GM12878 (cell line): ENCODE results near the gene COL23A1. TPM values are rescaled to one million over a fixed set of nuclear protein-coding genes. Genes with fewer than 3 reads are reported as not detected.

Experiments
- ATAC-seq: fragments of 200-7000 bp; cut with Tn5 transposase; 3 replicates; pipeline ENCODE4 v1.9.1; 2020; ENCODE audit warnings: mild to moderate bottlenecking, moderate library complexity
- BruUV-seq: library from RNA; stranded (reverse); fragments of 400-500 nt; replicated peaks from 2 replicates; lab custom pipeline; 2021; lab: Mats Ljungman, UMichigan
- CTCF ChIA-PET: fragments of 300-600 bp; sonication (Branson Sonifier 250); formaldehyde crosslinking; extraction: SDS; loops from one replicate; lab custom pipeline; 2021; ENCODE audit warnings: inconsistent platforms; lab: Yijun Ruan, JAX
- POLR2A ChIA-PET: fragments of 350-600 bp; formaldehyde crosslinking; extraction: SDS; loops from one replicate; lab custom pipeline; 2021; ENCODE audit warnings: inconsistent platforms; lab: Charles Lee
- RAD21 ChIA-PET: fragments of 300-600 bp; sonication (Branson Sonifier 250); formaldehyde crosslinking; loops from one replicate; lab custom pipeline; 2023; ENCODE audit warnings: antibody characterized with exemption; ENCODE audit not compliant: unreplicated experiment; lab: Charles Lee
- SMC1A ChIA-PET: fragments of 300-600 bp; sonication (Branson Sonifier 250); formaldehyde crosslinking; loops from one replicate; lab custom pipeline; 2023; ENCODE audit not compliant: unreplicated experiment, uncharacterized antibody; lab: Charles Lee
- DNase-seq: peaks from one replicate; pipeline ENCODE4 v3.0.0-alpha.2; 2011; ENCODE audit warnings: low read depth, low spot score
- FAIRE-seq: peaks from 3 replicates; lab custom pipeline; 2011; peaks lifted over from hg19 to GRCh38; lab: Jason Lieb, UNC
- H2AFZ ChIP-seq: 2 replicates; pipeline ENCODE4 v1.6.0; 2011; ENCODE audit warnings: low read depth, low read length, control low read depth; ENCODE audit not compliant: control insufficient read depth
- H3K27ac ChIP-seq: 2 replicates; pipeline ENCODE4 v1.5.1; 2011; ENCODE audit warnings: control low read depth; ENCODE audit not compliant: control insufficient read depth, insufficient read depth
- H3K27me3 ChIP-seq, 2 experiments: replicated peaks in 1 of 2; 2 replicates each; pipeline versions ENCODE4 v1.6.0 to v1.6.1; 2011; ENCODE audit warnings: low read length in 1 of 2; ENCODE audit not compliant: control insufficient read depth in 2 of 2, insufficient read depth in 2 of 2
- H3K36me3 ChIP-seq, 2 experiments: 2 replicates each; pipeline ENCODE4 v1.5.1; 2011; ENCODE audit warnings: low read length in 1 of 2; ENCODE audit not compliant: control insufficient read depth in 2 of 2, insufficient read depth in 2 of 2
- H3K4me1 ChIP-seq: 2 replicates; pipeline ENCODE4 v1.6.1; 2011; ENCODE audit warnings: mild to moderate bottlenecking, low read length, moderate library complexity, mixed read lengths; ENCODE audit not compliant: control insufficient read depth, insufficient read depth
- H3K4me2 ChIP-seq: 2 replicates; pipeline ENCODE4 v1.6.0; 2011; ENCODE audit warnings: control low read depth; ENCODE audit not compliant: control insufficient read depth, insufficient read depth
- H3K4me3 ChIP-seq: fragments of 200-600 bp; sonication (generic); 2 replicates; pipeline ENCODE4 v1.5.1; 2016
- H3K79me2 ChIP-seq: 2 replicates; pipeline ENCODE4 v1.6.0; 2011; ENCODE audit warnings: low read length; ENCODE audit not compliant: control insufficient read depth, insufficient read depth
- H3K9ac ChIP-seq: 2 replicates; pipeline ENCODE4 v1.8.0; 2011; ENCODE audit warnings: low read length, control low read depth, mixed read lengths; ENCODE audit not compliant: control insufficient read depth, insufficient read depth
- H3K9me3 ChIP-seq: replicated peaks from 3 replicates; pipeline ENCODE4 v1.5.1; 2011; ENCODE audit warnings: mild to moderate bottlenecking, low read length; ENCODE audit not compliant: control insufficient read depth, insufficient read depth
- H4K20me1 ChIP-seq: 2 replicates; pipeline ENCODE4 v1.6.0; 2011; ENCODE audit not compliant: control insufficient read depth, insufficient read depth
- CUX1 ChIP-seq: IDR thresholded peaks from 2 replicates; pipeline ENCODE4 v1.6.1; 2012; ENCODE audit warnings: improper control_type of control experiment, low read depth, low read length; ENCODE audit not compliant: insufficient replicate concordance
- EGR1 ChIP-seq, 2 experiments: IDR thresholded peaks; 1 replicate in 1 of 2; 2 replicates in 1 of 2; pipeline ENCODE4 v1.6.1; 2011 to 2012; ENCODE audit warnings: low read depth in 2 of 2, low read length in 2 of 2, borderline replicate concordance in 1 of 2, mild to moderate bottlenecking in 1 of 2, moderate library complexity in 1 of 2
- GABPA ChIP-seq: IDR thresholded peaks from 2 replicates; pipeline ENCODE4 v1.6.1; 2014; ENCODE audit warnings: antibody characterized with exemption, low read depth, mild to moderate bottlenecking, inconsistent platforms
- GATAD2B ChIP-seq: fragments of 450-650 bp; conservative IDR thresholded peaks from 2 replicates; pipeline ENCODE4 v1.6.1; 2017; ENCODE audit warnings: low read depth, mild to moderate bottlenecking, moderate library complexity
- KAT2A ChIP-seq: conservative IDR thresholded peaks from 2 replicates; pipeline ENCODE4 v1.6.1; 2011; ENCODE audit warnings: low read depth, low read length; ENCODE audit not compliant: control insufficient read depth
- NFIC ChIP-seq: IDR thresholded peaks from 2 replicates; pipeline ENCODE4 v1.6.1; 2012; ENCODE audit warnings: low read depth, mild to moderate bottlenecking, inconsistent platforms, low read length, moderate library complexity
- POLR2AphosphoS5 ChIP-seq: IDR thresholded peaks from 2 replicates; pipeline ENCODE4 v1.6.1; 2011; ENCODE audit warnings: mild to moderate bottlenecking, low read length, inconsistent platforms
- RCOR1 ChIP-seq: conservative IDR thresholded peaks from 2 replicates; pipeline ENCODE4 v1.6.1; 2012; ENCODE audit warnings: low read depth, low read length, improper control_type of control experiment
- ZBTB11 ChIP-seq: fragments of 450-650 bp; formaldehyde crosslinking; IDR thresholded peaks from 2 replicates; pipeline ENCODE4 v1.5.0; 2022; ENCODE audit warnings: mild to moderate bottlenecking, missing genetic modification characterization
- WGBS: methylation state at CpG from one replicate; pipeline ENCODE4 v1.1.6; 2016; ENCODE audit warnings: low lambda C conversion rate; ENCODE audit not compliant: insufficient replicate concordance, insufficient coverage; ENCODE audit errors: missing lambda C conversion rate; 5-methylcytosine and 5-hydroxymethylcytosine counted together
- in situ Hi-C: fragments of 300-500 bp; cut with MboI; formaldehyde crosslinking; loops from 9 replicates; pipeline ENCODE4 v1.14.3; 2018; ENCODE audit warnings: mixed read lengths
- intact Hi-C: fragments of 100-400 bp; cut with micrococcal nuclease; formaldehyde crosslinking; loops from one replicate; pipeline ENCODE4 v1.14.2; 2022; ENCODE audit not compliant: unreplicated experiment
- polyA plus RNA-seq, 11 experiments: library from polyadenylated mRNA; depleted of rRNA in 4 of 11; unstranded in 6 of 11; stranded (reverse) in 5 of 11; fragments of >200 nt; fragmentation: Nextera tagmentation in 4 of 11; fragmentation: Illumina TruSeq in 1 of 11; extraction: Ambion mirVana in 4 of 11; extraction: Trizol in 1 of 11; gene quantifications; 1 replicate in 1 of 11; 2 replicates in 10 of 11; pipeline versions ENCODE4 v1.2.1 to v1.2.3, GENCODE V29; 2011 to 2016; ENCODE audit warnings: inconsistent platforms in 2 of 11, missing spikeins in 2 of 11, low read depth in 1 of 11
- total RNA-seq, 4 experiments: library from RNA; depleted of rRNA in 3 of 4; stranded (reverse); fragments of >200 nt in 3 of 4; fragmentation: Illumina TruSeq in 1 of 4; extraction: Trizol in 1 of 4; gene quantifications; 2 replicates each; pipeline versions ENCODE4 v1.2.1 to v1.2.3, GENCODE V29; 2013 to 2021
- TF ChIP-seq, protein P1 (sequence below): IDR thresholded peaks from 2 replicates; pipeline ENCODE4 v1.6.1; 2012; ENCODE audit warnings: low read depth, low read length, improper control_type of control experiment

The COL23A1 gene
- total and polyA plus RNA-seq, 10 of the 15 experiments (the other 5 are each of a cell fraction or from before 2014, with no cell fraction given), result 0.03 to 0.83 (median 0.09) TPM; not detected in 5

DNA sequence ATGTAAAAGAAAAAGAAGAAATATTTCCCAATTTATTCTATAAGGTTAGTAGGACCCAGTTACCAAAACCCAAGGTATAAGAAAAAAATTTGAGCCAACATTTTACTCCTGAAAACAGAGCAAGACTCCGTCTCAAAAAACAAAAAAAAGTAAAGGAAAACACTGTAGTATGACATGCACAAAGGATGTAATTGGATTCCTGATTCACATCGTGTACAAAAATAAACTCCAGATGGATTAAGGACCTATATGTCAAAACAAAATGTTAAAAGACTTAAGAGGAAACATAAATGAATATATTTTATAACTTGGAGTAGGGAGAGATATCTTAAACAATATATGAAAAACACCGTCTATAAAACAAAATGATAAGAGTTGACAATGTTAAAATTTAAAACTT is 371.4 kb downstream of the COL23A1 start (continued):
- no peak for TF ChIP-seq CUX1
- TF ChIP-seq, protein P1, sequence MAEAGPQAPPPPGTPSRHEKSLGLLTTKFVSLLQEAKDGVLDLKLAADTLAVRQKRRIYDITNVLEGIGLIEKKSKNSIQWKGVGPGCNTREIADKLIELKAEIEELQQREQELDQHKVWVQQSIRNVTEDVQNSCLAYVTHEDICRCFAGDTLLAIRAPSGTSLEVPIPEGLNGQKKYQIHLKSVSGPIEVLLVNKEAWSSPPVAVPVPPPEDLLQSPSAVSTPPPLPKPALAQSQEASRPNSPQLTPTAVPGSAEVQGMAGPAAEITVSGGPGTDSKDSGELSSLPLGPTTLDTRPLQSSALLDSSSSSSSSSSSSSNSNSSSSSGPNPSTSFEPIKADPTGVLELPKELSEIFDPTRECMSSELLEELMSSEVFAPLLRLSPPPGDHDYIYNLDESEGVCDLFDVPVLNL, result no peak
- TF ChIP-seq, all 136 proteins: peak for 0

- FAIRE-seq, result no peak
- no peaks in the 10 kb centered on the region for H4K20me1 ChIP-seq
- TF ChIP-seq GABPA (no peak), ZBTB11 (CRISPR knock-in tag) (no peak), GATAD2B (no peak), KAT2A (no peak), EGR1 (IDR thresholded peaks at IDR 0.05; ENCODE audit: borderline replicate concordance in 1 of 2, low read depth in 2 of 2, low read length in 2 of 2) (no peak), NFIC (no peak), POLR2AphosphoS5 (no peak), RCOR1 (no peak)
Measured at GRCh38 chr5:178218237-178218776, 371.9 kb downstream of the COL23A1 start.

More at GRCh38 chr5:178218237-178218776, 371.9 kb downstream of the COL23A1 start:
- H3K79me2 ChIP-seq, result no peaks in the 10 kb centered on the region
- ChIA-PET POLR2A (no interaction called here), CTCF (no interaction called here), RAD21 (no interaction called here), SMC1A (no interaction called here)
- BruUV-seq, result TSS peak; percentile 28
- intact Hi-C loops, result no loop called here
- no peak for ATAC-seq
- no peak overlapping the region for H3K4me2 ChIP-seq
- H3K27me3 ChIP-seq, result no peaks in the 10 kb centered on the region
- peaks cover 16 to 30% of the 10 kb centered on the region in 2 experiments for H3K36me3 ChIP-seq
- no peak for DNase-seq
- in situ Hi-C loops, result no loop called here
- H3K4me1 ChIP-seq, result no peaks in the 10 kb centered on the region; the same call in 1 of the 2 replicates
- no peak overlapping the region for H3K9ac ChIP-seq
- no peak overlapping the region for H2AFZ ChIP-seq
- no peak overlapping the region for H3K27ac ChIP-seq
- 73% methylated on average over 5 of the region's 5 CpGs for WGBS
- H3K4me3 ChIP-seq, result no peak overlapping the region
- no peaks in the 10 kb centered on the region for H3K9me3 ChIP-seq
